Measurements from ENCODE around the gene NUTM2G. TPM values are rescaled to one million over a fixed set of nuclear protein-coding genes. Genes with fewer than 3 reads are reported as not detected.
"Not testable (repeated sequence)": the region's sequence is repeated elsewhere in the genome, so short reads cannot be mapped to it uniquely, and the experiment has no call there.

NUTM2G gene
- total RNA-seq, 1 donor from 2014 or later = not detected

- H3K4me3 ChIP-seq; H3K9me3 ChIP-seq; DNase-seq (ENCODE audit: low spot score in 2 of 2); H3K27ac ChIP-seq; intact Hi-C loops (cut with DNase I); H3K4me1 ChIP-seq; H3K27me3 ChIP-seq: not testable (repeated sequence)
- peaks cover 0 to 11% of the 10 kb centered on the region in 2 donors for H3K36me3 ChIP-seq
Measured at GRCh38 chr9:96950539-96950938, 21.9 kb downstream of the NUTM2G start.

- H3K4me1 ChIP-seq; H3K36me3 ChIP-seq; H3K4me3 ChIP-seq; DNase-seq (ENCODE audit: low spot score in 2 of 2); H3K27ac ChIP-seq; H3K27me3 ChIP-seq; H3K9me3 ChIP-seq; intact Hi-C loops (cut with DNase I): not testable (repeated sequence)
Measured at GRCh38 chr9:96967591-96967990, 38.9 kb downstream of the NUTM2G start.

- DNase-seq (ENCODE audit: low spot score in 2 of 2); H3K9me3 ChIP-seq; H3K4me1 ChIP-seq; H3K4me3 ChIP-seq; intact Hi-C loops (cut with DNase I); H3K27me3 ChIP-seq; H3K36me3 ChIP-seq; H3K27ac ChIP-seq: not testable (repeated sequence)
Measured at GRCh38 chr9:96972552-96972951, 43.9 kb downstream of the NUTM2G start.

GRCh38 chr9:96974037-96974436 lies 45.4 kb downstream of the NUTM2G start:
- H3K27me3 ChIP-seq; H3K27ac ChIP-seq; intact Hi-C loops (cut with DNase I); DNase-seq (ENCODE audit: low spot score in 2 of 2); H3K9me3 ChIP-seq; H3K4me1 ChIP-seq; H3K4me3 ChIP-seq; H3K36me3 ChIP-seq: not testable (repeated sequence)

- H3K4me3 ChIP-seq; DNase-seq (ENCODE audit: low spot score in 2 of 2); H3K4me1 ChIP-seq; H3K36me3 ChIP-seq; H3K27ac ChIP-seq; H3K27me3 ChIP-seq; H3K9me3 ChIP-seq; intact Hi-C loops (cut with DNase I): not testable (repeated sequence)
Measured at GRCh38 chr9:96983496-96984122, 55.0 kb downstream of the NUTM2G start.

GRCh38 chr9:96984139-96984538 lies 55.5 kb downstream of the NUTM2G start:
- intact Hi-C loops (cut with DNase I); H3K9me3 ChIP-seq; DNase-seq (ENCODE audit: low spot score in 2 of 2); H3K4me1 ChIP-seq; H3K36me3 ChIP-seq; H3K4me3 ChIP-seq; H3K27ac ChIP-seq; H3K27me3 ChIP-seq: not testable (repeated sequence)

GRCh38 chr9:96984887-96985286 lies 56.2 kb downstream of the NUTM2G start:
- H3K4me3 ChIP-seq; H3K36me3 ChIP-seq; intact Hi-C loops (cut with DNase I); H3K9me3 ChIP-seq; H3K27me3 ChIP-seq; H3K27ac ChIP-seq; DNase-seq (ENCODE audit: low spot score in 2 of 2); H3K4me1 ChIP-seq: not testable (repeated sequence)

Other genes with a start within 250 kb of the NUTM2G start
- gene ZNF510, start 150.8 kb upstream of the NUTM2G start, total RNA-seq = 5.3 TPM
- 8.6 TPM for gene ZNF782, start 74.3 kb upstream of the NUTM2G start, total RNA-seq
- not detected for gene CTSV, start 110.3 kb downstream of the NUTM2G start, total RNA-seq